ENCODE measurements around the gene CABLES2. TPM values are rescaled to one million over a fixed set of nuclear protein-coding genes. Genes with fewer than 3 reads are reported as not detected.

Gene CABLES2
- total RNA-seq, 1 donor from 2014 or later: 6.4 TPM

DNA sequence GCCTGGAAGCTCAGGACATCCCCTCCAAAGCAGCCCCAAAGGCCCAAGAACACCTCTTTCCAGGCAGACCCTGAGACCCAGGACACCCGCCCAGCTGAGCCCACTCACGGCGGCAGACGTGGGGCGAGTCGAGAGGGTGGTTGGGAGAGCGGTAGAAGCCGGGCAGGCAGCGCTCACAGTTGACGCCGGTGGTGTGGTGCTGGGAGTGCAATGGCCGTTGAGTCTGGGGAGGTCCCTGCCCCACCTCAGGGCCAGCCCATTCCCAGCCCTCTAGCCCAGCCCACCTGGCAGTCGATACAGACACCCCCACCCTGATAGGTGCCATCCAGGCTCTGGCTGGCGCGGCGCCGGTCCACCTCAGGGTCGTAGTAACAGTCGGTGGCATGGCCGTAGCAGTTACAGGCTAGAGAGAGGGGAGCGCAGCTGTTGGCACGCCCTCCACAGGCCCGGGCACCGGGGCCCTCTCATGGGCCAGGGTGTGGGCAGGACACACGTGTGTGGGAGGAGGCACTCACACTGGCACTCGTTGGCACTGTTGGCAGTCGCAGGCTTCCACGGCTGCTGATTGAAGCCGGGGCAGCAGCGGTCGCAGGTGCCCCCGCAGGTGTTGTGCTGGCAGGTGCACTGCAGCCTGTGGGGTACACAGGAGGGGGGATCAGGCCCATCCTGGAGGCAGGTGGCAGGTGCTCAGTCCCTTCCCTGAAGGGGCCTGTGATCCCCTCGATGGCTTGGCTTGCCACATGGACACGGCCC is 60.5 kb downstream of the CABLES2 start:
- H3K9me3 Mint-ChIP-seq (ENCODE audit: low read depth): peaks cover 3% of the 10 kb centered on the region
- peaks cover 29% of the 10 kb centered on the region for H3K36me3 Mint-ChIP-seq (ENCODE audit: low read depth)
- no peak overlapping the region for H3K27ac Mint-ChIP-seq (ENCODE audit: unreplicated experiment)
- TF ChIP-seq, protein P1, sequence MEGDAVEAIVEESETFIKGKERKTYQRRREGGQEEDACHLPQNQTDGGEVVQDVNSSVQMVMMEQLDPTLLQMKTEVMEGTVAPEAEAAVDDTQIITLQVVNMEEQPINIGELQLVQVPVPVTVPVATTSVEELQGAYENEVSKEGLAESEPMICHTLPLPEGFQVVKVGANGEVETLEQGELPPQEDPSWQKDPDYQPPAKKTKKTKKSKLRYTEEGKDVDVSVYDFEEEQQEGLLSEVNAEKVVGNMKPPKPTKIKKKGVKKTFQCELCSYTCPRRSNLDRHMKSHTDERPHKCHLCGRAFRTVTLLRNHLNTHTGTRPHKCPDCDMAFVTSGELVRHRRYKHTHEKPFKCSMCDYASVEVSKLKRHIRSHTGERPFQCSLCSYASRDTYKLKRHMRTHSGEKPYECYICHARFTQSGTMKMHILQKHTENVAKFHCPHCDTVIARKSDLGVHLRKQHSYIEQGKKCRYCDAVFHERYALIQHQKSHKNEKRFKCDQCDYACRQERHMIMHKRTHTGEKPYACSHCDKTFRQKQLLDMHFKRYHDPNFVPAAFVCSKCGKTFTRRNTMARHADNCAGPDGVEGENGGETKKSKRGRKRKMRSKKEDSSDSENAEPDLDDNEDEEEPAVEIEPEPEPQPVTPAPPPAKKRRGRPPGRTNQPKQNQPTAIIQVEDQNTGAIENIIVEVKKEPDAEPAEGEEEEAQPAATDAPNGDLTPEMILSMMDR (IDR thresholded peaks at IDR 0.05): no peak
- H3K27me3 Mint-ChIP-seq (ENCODE audit: low read depth): no peaks in the 10 kb centered on the region
- no peak overlapping the region for H3K4me3 Mint-ChIP-seq (ENCODE audit: unreplicated experiment)
- H3K4me1 Mint-ChIP-seq (ENCODE audit: low read depth): peaks cover 10% of the 10 kb centered on the region
- no peak for DNase-seq (ENCODE audit: low spot score)

DNA sequence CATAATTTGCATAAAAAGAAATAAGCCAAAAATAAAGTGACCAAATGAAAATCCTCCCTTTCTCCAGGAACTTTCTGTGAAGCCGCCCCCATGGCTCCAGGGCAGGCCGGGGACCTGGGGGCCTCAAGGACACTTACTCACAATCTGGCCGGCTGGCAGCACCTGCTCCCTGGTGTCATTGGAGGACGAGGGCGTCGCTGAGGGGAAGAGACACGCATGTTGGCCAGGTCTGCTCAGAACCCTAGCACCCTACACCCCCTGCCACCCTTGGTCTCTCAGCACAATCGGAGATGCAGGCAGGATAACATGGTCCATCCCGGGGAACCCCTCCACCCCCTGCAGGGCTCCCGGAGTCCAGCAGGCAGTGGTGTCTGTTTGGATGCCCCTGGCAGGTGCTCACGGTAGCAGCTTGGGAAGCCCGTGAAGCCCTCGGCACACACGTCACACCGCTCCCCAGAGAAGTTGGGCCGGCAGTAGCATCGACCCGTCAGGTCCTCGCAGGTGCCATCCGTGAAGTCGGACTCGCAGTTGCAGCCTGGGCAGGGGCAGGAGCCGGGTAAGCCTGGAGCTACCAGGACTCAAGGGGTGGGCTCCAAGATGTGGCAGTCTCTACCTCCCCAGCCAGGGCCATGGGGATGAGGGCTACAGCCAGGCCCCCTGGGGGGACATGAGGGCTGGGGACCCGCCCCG is 61.3 kb downstream of the CABLES2 start:
- Mint-ChIP-seq H3K27ac (ENCODE audit: unreplicated experiment) (no peak overlapping the region), H3K36me3 (ENCODE audit: low read depth) (peaks cover 35% of the 10 kb centered on the region), H3K4me3 (ENCODE audit: unreplicated experiment) (no peak overlapping the region), H3K27me3 (ENCODE audit: low read depth) (no peaks in the 10 kb centered on the region), H3K4me1 (ENCODE audit: low read depth) (peaks cover 10% of the 10 kb centered on the region), H3K9me3 (ENCODE audit: low read depth) (peaks cover 3% of the 10 kb centered on the region)
- no peak for DNase-seq (ENCODE audit: low spot score)
- TF ChIP-seq, protein P1 (IDR thresholded peaks at IDR 0.05): no peak

DNA sequence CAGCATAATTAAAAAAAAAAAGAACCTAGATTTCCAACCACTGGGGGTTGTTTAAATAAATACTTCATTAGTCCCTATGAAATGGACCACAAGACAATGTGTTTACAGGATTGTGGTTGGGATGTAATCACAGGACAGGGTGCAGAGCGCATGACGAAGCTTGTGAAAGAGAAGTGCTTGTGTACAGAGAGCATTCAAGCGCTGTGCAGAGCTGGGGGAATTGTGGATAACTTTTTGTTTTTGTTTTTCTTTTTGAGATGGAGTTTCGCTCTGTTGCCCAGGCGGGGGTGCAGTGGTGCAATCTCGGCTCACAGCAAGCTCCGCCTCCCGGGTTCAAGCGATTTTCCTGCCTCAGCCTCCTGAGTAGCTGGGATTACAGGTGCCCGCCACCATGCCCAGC is 62.3 kb downstream of the CABLES2 start:
- Mint-ChIP-seq H3K4me3 (ENCODE audit: unreplicated experiment) (no peak overlapping the region), H3K27me3 (ENCODE audit: low read depth) (no peaks in the 10 kb centered on the region), H3K27ac (ENCODE audit: unreplicated experiment) (no peak overlapping the region), H3K4me1 (ENCODE audit: low read depth) (peaks cover 3% of the 10 kb centered on the region), H3K36me3 (ENCODE audit: low read depth) (peaks cover 37% of the 10 kb centered on the region), H3K9me3 (ENCODE audit: low read depth) (peaks cover 3% of the 10 kb centered on the region)
- TF ChIP-seq, protein P1 (IDR thresholded peaks at IDR 0.05): no peak
- DNase-seq (ENCODE audit: low spot score): no peak

- Mint-ChIP-seq H3K9me3 (ENCODE audit: low read depth) (peaks cover 3% of the 10 kb centered on the region), H3K4me3 (ENCODE audit: unreplicated experiment) (no peak overlapping the region), H3K4me1 (ENCODE audit: low read depth) (no peaks in the 10 kb centered on the region), H3K27ac (ENCODE audit: unreplicated experiment) (no peak overlapping the region), H3K36me3 (ENCODE audit: low read depth) (peaks cover 39% of the 10 kb centered on the region), H3K27me3 (ENCODE audit: low read depth) (no peaks in the 10 kb centered on the region)
- no peak for DNase-seq (ENCODE audit: low spot score)
- TF ChIP-seq, protein P1 (IDR thresholded peaks at IDR 0.05): no peak
Measured at GRCh38 chr20:62344092-62344491, 63.0 kb downstream of the CABLES2 start.

- H3K27ac Mint-ChIP-seq (ENCODE audit: unreplicated experiment): no peak overlapping the region
- no peaks in the 10 kb centered on the region for H3K4me1 Mint-ChIP-seq (ENCODE audit: low read depth)
- H3K9me3 Mint-ChIP-seq (ENCODE audit: low read depth): no peaks in the 10 kb centered on the region
- H3K4me3 Mint-ChIP-seq (ENCODE audit: unreplicated experiment): no peak overlapping the region
- peaks cover 35% of the 10 kb centered on the region for H3K36me3 Mint-ChIP-seq (ENCODE audit: low read depth)
- TF ChIP-seq, protein P1 (IDR thresholded peaks at IDR 0.05): no peak
- H3K27me3 Mint-ChIP-seq (ENCODE audit: low read depth): no peaks in the 10 kb centered on the region
- no peak for DNase-seq (ENCODE audit: low spot score)
Measured at GRCh38 chr20:62342910-62343309, 64.2 kb downstream of the CABLES2 start.
